AG04450 (cell line): ENCODE data around the gene TTC21B. TPM values are rescaled to one million over a fixed set of nuclear protein-coding genes. Genes with fewer than 3 reads are reported as not detected.

Source experiments
- CTCF ChIA-PET: fragments of 300-600, 350-600 bp; formaldehyde crosslinking; extraction: SDS; loops from one replicate; lab custom pipeline; 2022; ENCODE audit warnings: antibody characterized with exemption, inconsistent platforms; lab: Charles Lee
- POLR2A ChIA-PET: fragments of 350-600 bp; formaldehyde crosslinking; extraction: SDS; loops from one replicate; lab custom pipeline; 2021; ENCODE audit warnings: antibody characterized with exemption, inconsistent platforms; lab: Yijun Ruan, JAX
- DNase-seq: peaks from one replicate; pipeline ENCODE4 v3.0.0-alpha.2; 2011; ENCODE audit warnings: low read depth, low spot score
- H3K27ac ChIP-seq: one replicate; pipeline ENCODE4 v1.5.1; 2012; ENCODE audit warnings: low read depth, low read length, control low read depth
- H3K27me3 ChIP-seq: one replicate; pipeline ENCODE4 v1.6.0; 2012; ENCODE audit warnings: low read length; ENCODE audit not compliant: control insufficient read depth, insufficient read depth
- H3K4me3 ChIP-seq: 2 replicates; pipeline ENCODE4 v1.5.1; 2011; ENCODE audit warnings: mild to moderate bottlenecking, low read depth, low read length, control low read depth
- H3K9me3 ChIP-seq: 2 replicates; pipeline ENCODE4 v1.5.1; 2012; ENCODE audit warnings: low read length; ENCODE audit not compliant: control insufficient read depth, insufficient read depth
- polyA plus RNA-seq: library from polyadenylated mRNA; depleted of rRNA; stranded (reverse); fragments of >200 nt; gene quantifications from 2 replicates; pipeline ENCODE4 v1.2.3, GENCODE V29; 2011
- TF ChIP-seq, protein P1 (sequence below): IDR thresholded peaks from 2 replicates; pipeline ENCODE4 v1.5.1; 2011; ENCODE audit warnings: low read depth, low read length, control low read depth, inconsistent platforms

TTC21B gene
- polyA plus RNA-seq, 1 experiment: 12.1 TPM

- Histone ChIP-seq H3K4me3 (no peak overlapping the region), H3K27ac (no peak overlapping the region), H3K27me3 (no peaks in the 10 kb centered on the region), H3K9me3 (no peaks in the 10 kb centered on the region)
- TF ChIP-seq, protein P1, sequence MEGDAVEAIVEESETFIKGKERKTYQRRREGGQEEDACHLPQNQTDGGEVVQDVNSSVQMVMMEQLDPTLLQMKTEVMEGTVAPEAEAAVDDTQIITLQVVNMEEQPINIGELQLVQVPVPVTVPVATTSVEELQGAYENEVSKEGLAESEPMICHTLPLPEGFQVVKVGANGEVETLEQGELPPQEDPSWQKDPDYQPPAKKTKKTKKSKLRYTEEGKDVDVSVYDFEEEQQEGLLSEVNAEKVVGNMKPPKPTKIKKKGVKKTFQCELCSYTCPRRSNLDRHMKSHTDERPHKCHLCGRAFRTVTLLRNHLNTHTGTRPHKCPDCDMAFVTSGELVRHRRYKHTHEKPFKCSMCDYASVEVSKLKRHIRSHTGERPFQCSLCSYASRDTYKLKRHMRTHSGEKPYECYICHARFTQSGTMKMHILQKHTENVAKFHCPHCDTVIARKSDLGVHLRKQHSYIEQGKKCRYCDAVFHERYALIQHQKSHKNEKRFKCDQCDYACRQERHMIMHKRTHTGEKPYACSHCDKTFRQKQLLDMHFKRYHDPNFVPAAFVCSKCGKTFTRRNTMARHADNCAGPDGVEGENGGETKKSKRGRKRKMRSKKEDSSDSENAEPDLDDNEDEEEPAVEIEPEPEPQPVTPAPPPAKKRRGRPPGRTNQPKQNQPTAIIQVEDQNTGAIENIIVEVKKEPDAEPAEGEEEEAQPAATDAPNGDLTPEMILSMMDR: no peak
- CTCF ChIA-PET: interaction anchor here (1.7 kb wide), 1 partner anchor 27 kb away, joined by 9 read pairs; no protein-coding TSS in a partner anchor
- POLR2A ChIA-PET: no interaction called here
- DNase-seq: no peak
Observed at GRCh38 chr2:165847001-165847400, 106.6 kb downstream of the TTC21B start.

DNA sequence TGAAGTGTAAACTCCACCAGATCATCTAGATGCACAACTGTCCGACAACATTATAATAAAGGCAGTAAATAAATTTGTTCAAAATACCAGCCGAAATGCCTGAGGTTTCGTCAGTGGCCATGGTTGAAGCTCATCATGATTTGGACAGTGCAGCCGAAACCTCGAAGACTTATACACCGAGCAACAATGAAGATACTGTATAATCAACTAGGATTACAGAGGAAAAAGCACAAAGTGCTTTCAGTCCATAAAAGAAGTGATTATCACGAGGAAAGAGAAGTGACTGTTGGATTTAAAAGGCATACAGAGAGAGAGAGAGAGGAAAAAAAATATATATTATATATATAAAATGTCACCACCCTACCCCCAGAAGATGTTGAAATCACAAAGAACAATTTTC, 107.5 kb downstream of the TTC21B start:
- CTCF ChIA-PET: interaction anchor here (1.7 kb wide), 1 partner anchor 28 kb away, joined by 9 read pairs; no protein-coding TSS in a partner anchor
- Histone ChIP-seq H3K4me3 (no peak overlapping the region), H3K9me3 (no peaks in the 10 kb centered on the region), H3K27ac (no peak overlapping the region), H3K27me3 (no peaks in the 10 kb centered on the region)
- no peak for DNase-seq
- TF ChIP-seq, protein P1: no peak
- POLR2A ChIA-PET: no interaction called here

DNA sequence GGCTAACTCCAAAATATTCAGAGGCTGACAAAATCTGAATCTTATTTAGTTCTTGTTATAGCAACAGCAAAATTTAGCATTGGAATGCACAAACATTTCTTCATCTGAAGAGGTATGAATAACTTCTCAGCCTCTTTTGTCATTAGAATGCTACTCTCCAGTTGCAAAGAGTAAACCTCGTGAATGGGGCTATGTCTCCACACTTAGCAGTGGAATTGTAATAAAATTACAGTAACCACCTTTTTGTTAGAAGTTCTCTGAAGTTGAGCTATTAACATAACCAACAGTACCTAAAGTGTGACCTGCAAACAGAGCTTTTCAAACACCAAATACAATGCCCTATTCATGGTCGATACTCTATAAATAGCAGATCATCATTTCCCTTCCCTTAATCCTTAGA, 109.4 kb downstream of the TTC21B start:
- TF ChIP-seq, protein P1: no peak

DNA sequence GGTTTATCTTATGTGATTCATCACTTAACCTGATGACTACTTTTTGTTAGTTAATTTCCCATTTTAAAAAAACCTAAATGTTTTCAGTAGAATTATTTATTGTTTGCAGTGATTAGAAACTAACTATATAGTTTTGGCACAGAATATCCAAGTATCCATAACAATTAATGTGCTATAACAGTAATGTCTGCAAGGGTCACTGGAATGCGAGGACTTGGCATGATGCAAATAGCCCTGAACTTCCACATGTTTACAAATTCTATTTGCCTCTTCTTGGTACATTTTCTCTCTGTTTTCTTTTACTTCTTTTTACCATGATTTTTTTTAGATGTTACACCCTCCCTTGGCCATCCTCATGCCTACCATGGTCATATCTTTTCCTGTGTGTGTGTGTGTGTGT, 110.2 kb downstream of the TTC21B start:
- DNase-seq: no peak
- no peak overlapping the region for H3K27ac ChIP-seq
- no peaks in the 10 kb centered on the region for H3K27me3 ChIP-seq
- no peaks in the 10 kb centered on the region for H3K9me3 ChIP-seq
- ChIA-PET POLR2A (no interaction called here), CTCF (no interaction called here)
- H3K4me3 ChIP-seq: no peak overlapping the region
- TF ChIP-seq, protein P1: no peak

More for the DNA sequence above, 109.4 kb downstream of the TTC21B start:
- DNase-seq: no peak
- Histone ChIP-seq H3K4me3 (no peak overlapping the region), H3K27ac (no peak overlapping the region), H3K27me3 (no peaks in the 10 kb centered on the region), H3K9me3 (no peaks in the 10 kb centered on the region)
- ChIA-PET CTCF (no interaction called here), POLR2A (no interaction called here)

GRCh38 chr2:165840333-165840958, 113.1 kb downstream of the TTC21B start:
- TF ChIP-seq, protein P1: no peak
- Histone ChIP-seq H3K9me3 (no peaks in the 10 kb centered on the region), H3K27ac (no peak overlapping the region), H3K27me3 (no peaks in the 10 kb centered on the region), H3K4me3 (no peak overlapping the region)
- POLR2A ChIA-PET: no interaction called here
- no peak for DNase-seq
- CTCF ChIA-PET: interaction anchor here (1.5 kb wide), 1 partner anchor 34 kb away, joined by 6 read pairs; no protein-coding TSS in a partner anchor
